Activated naive CD8-positive, alpha-beta T cell treated with anti-CD3 and anti-CD28 coated beads, Interleukin-2, amount 10 ng/mL, durations not matched to agents 7 days and 5 days (primary cell): ENCODE results near the gene SAP25. TPM values are rescaled to one million over a fixed set of nuclear protein-coding genes. Genes with fewer than 3 reads are reported as not detected.

Experiments used
- ATAC-seq: fragments of 150-1000 bp; cut with Tn5 transposase; one replicate; pipeline ENCODE4 v1.10.0; 2021; ENCODE audit warnings: low read depth, moderate library complexity
- POLR2A ChIA-PET: fragments of 350-600 bp; sonication (Branson Sonifier 250); formaldehyde crosslinking; loops from one replicate; lab custom pipeline; 2021; ENCODE audit warnings: antibody characterized with exemption; lab: Charles Lee
- DNase-seq: peaks from one replicate; pipeline ENCODE4 v3.0.0; 2021
- H3K27ac Mint-ChIP-seq: one replicate; pipeline ENCODE4 v1.8.0; 2022; ENCODE audit warnings: mild to moderate bottlenecking, mixed read lengths
- H3K27me3 Mint-ChIP-seq: one replicate; pipeline ENCODE4 v1.8.0; 2022; ENCODE audit warnings: mild to moderate bottlenecking, moderate library complexity, mixed read lengths
- H3K36me3 Mint-ChIP-seq: one replicate; pipeline ENCODE4 v1.8.0; 2021; ENCODE audit warnings: mild to moderate bottlenecking, mixed read lengths
- H3K4me1 Mint-ChIP-seq: one replicate; pipeline ENCODE4 v1.8.0; 2021; ENCODE audit warnings: mixed read lengths
- H3K4me3 Mint-ChIP-seq: one replicate; pipeline ENCODE4 v1.8.0; 2022; ENCODE audit warnings: mild to moderate bottlenecking, moderate library complexity, mixed read lengths
- H3K9me3 Mint-ChIP-seq: one replicate; pipeline ENCODE4 v1.8.0; 2021; ENCODE audit warnings: mixed read lengths
- total RNA-seq, 2 experiments: library from RNA; stranded (reverse); gene quantifications; one replicate each; pipeline ENCODE4 v1.2.3, GENCODE V29; 2021

SAP25 gene
- total RNA-seq, 2 experiments from 2014 or later, result 54.3 to 57.6 TPM

DNA sequence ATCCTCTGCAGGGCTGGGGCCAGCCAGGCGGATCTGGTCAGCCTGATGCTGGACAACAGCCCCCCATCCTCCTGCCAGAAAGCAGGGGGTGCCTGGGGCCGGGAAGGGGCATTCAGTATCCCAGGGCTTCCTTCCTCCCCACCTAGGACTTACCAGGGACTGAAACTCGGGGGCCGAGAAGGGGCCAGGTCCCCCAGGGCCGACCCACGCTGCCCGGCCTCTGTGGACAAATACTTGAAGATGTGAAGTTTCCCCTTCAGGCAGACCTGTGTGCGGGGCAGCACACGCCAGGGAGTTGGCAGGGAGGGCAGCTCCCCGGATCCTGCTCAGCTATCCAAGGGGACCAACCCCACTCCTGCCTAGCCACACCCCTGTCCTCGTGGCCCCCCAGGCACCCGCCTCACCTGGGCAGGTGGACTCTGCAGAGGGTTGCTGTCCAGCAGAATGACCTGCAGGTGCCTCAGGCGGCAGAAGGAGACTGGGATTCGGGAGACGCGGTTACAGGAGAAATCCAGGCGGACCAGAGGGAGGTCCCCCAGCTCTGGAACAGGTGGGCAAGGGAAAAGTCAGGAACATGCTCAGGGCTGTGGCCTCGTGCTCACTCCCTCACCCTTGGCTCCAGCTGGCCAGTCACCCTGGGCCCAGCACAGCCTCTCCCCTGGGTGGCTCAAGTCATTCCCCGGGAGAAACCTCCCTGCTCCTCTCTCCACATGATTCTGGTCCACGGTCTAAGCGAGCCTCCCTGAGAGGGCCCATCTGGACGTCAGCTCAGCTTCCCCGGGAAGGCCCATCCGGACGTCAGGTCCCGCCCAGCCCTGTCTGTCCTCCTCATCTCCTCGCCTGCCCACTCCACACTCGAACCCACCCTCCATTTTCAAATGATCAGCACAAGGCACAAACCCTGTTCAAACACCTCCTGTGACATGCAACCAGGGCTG is 4.8 kb upstream of the SAP25 start:
- peak overlapping the region; percentile 51 for H3K27ac Mint-ChIP-seq
- no peak for ATAC-seq
- no peaks in the 10 kb centered on the region for H3K27me3 Mint-ChIP-seq
- H3K36me3 Mint-ChIP-seq, result peaks cover 8% of the 10 kb centered on the region
- no peak overlapping the region for H3K4me3 Mint-ChIP-seq
- POLR2A ChIA-PET, result interaction anchor here (1.2 kb wide), 1 partner anchor 128 kb away, joined by 3 read pairs; no protein-coding TSS in a partner anchor
- no peaks in the 10 kb centered on the region for H3K9me3 Mint-ChIP-seq
- peaks cover 7% of the 10 kb centered on the region for H3K4me1 Mint-ChIP-seq
- no peak for DNase-seq

DNA sequence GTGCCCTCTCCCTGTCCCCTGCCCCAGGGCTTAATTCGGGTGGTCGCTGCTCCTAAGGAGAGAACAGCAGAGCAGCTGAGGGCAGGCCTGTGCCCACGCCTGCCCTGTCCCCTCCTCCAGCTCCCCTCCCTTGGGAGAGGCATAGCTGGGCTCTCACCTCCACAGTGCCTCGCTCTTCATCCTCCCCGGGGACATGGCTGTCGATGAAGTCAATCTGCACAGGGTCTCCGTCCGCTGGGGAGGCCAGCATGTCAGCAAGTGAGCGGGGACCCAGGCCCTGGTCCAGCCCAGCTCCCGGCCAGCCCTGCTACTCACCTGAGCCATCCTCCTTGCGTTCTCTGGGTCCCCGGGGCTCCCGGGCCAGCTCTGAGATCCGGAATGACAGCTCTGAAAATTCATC is 3.8 kb upstream of the SAP25 start:
- Mint-ChIP-seq H3K9me3 (no peaks in the 10 kb centered on the region), H3K4me1 (peaks cover 2% of the 10 kb centered on the region), H3K27me3 (no peaks in the 10 kb centered on the region), H3K4me3 (no peak overlapping the region), H3K36me3 (peaks cover 8% of the 10 kb centered on the region), H3K27ac (no peak overlapping the region)
- POLR2A ChIA-PET, result interaction anchor here (1.2 to 2.1 kb wide), 2 partner anchors 8 to 127 kb away, joined by 3 to 8 read pairs; partner anchors contain the start of genes FBXO24 and LRCH4
- ATAC-seq (no peak), DNase-seq (no peak)

DNA sequence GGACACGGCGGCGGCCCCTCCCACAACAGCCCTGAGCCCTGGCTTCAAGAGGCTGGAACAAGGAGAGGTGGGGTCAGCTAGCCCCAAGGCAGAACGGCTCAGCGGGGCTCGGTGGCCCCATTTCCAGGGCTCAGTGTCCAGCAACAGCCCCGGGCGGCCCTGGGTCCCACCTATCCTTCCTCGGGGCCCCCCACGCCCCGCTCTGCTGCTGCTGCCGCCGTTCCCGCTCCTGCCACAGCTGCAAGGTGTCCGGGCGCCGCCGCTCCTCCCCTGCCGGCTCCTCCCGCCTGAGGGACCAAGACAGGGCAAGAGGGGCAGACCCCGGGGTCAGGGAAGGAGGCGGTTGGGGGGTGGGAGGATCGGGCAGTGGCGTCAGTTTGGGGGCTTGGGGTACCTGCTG is 3.4 kb upstream of the SAP25 start:
- Mint-ChIP-seq H3K9me3 (no peaks in the 10 kb centered on the region), H3K4me1 (peaks cover under 1% of the 10 kb centered on the region), H3K4me3 (no peak overlapping the region), H3K36me3 (peaks cover 9% of the 10 kb centered on the region), H3K27ac (no peak overlapping the region), H3K27me3 (no peaks in the 10 kb centered on the region)
- POLR2A ChIA-PET, result interaction anchor here (2.1 kb wide), 1 partner anchor 9 kb away, joined by 8 read pairs; the partner anchor contains the start of genes FBXO24 and LRCH4
- no peak for DNase-seq
- no peak for ATAC-seq

DNA sequence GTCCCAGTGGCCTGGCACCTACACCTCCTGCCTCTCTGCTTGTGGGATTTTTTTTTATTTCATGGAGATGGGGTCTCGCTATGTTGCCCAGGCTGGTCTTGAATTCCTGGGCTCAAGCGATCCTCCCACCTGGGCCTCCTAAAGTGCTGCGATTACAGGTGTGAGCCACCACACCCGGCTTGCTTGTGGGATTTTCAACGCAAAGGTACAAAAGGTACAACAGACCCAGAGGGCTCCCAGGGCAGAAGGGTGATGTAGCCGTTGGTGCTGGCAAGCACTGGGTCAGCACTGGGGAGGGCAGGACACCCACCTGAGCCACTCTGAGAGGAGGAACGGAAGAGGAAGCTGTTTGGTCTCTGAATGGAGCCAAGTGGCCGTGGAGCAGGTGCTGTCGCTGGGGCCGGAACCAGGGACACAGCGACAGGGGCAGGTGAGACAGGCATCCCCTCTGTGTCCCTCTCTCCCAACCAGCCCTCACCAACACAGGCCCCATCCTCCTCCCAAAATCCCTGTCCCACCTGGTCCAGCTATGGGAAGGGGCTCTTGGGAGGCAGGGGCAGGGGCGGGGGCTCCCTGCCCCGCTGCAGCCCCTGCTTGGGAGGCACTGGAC is 2.8 kb upstream of the SAP25 start:
- Mint-ChIP-seq H3K27ac (peak overlapping the region; percentile 24), H3K36me3 (peaks cover 12% of the 10 kb centered on the region), H3K9me3 (no peaks in the 10 kb centered on the region), H3K27me3 (no peaks in the 10 kb centered on the region), H3K4me1 (peaks cover 5% of the 10 kb centered on the region), H3K4me3 (no peak overlapping the region)
- POLR2A ChIA-PET, result interaction anchor here (2.1 kb wide), 1 partner anchor 9 kb away, joined by 8 read pairs; the partner anchor contains the start of genes FBXO24 and LRCH4
- DNase-seq, result no peak
- ATAC-seq, result no peak

DNA sequence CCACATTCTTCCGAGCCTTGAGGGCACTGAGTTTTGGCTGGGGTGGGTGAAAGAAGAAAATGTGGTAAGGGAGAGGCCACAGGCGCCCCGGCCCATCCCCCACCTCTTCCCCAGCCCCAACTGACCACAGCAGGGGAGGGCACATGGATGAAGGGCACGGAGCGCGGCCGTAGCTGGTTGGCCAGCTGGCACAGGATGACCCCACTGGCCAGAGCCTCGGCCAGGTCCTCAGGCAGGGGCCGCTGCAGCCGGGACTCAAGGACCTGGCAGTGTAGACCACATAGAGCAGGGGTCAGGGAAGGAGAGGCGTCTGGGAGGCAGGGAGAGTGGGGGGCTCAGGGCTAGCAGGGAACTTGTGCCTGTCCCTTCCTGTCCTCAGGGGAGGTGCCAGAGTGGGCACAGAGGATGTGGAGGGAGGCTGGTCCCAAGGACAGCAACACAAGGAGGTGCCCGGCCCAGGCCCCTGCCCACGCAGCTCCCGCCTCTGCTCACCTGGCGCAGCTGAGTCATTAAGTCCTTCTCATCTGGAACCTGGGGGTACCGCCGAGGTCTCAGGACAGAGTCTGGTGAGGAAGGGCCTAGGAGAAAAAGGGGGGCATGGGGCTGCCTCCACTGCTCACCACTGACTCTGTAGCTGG is 2.2 kb upstream of the SAP25 start:
- peak overlapping the region; percentile 24 for H3K27ac Mint-ChIP-seq
- DNase-seq (no peak), ATAC-seq (no peak)
- H3K36me3 Mint-ChIP-seq, result peaks cover 12% of the 10 kb centered on the region
- peaks cover 5% of the 10 kb centered on the region for H3K4me1 Mint-ChIP-seq
- no peak overlapping the region for H3K4me3 Mint-ChIP-seq
- H3K27me3 Mint-ChIP-seq, result no peaks in the 10 kb centered on the region
- no peaks in the 10 kb centered on the region for H3K9me3 Mint-ChIP-seq
- POLR2A ChIA-PET, result interaction anchor here (2.1 kb wide), 1 partner anchor 10 kb away, joined by 8 read pairs; the partner anchor contains the start of genes FBXO24 and LRCH4

DNA sequence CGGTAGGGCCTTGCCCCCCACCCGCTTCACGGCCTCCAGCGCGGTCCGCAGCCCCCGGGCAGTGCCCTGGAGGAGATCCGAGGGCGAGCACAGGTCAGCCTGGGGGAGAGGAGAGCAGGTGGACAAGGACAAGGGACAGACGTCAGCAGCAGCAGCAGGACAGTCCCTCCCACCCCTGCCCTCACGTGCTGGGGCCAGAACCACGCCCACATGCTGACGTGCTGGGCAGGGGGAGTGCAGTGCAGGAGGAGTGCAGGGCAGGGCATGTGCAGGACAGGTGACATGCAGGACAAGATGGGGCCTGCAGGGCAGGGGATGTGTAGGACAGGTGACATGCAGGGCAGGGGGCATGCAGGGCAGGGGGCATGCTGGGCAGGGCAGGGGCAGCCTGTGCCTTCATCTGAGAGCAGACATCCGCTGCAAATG is 1.5 kb upstream of the SAP25 start:
- H3K9me3 Mint-ChIP-seq, result no peaks in the 10 kb centered on the region
- no peak overlapping the region for H3K4me3 Mint-ChIP-seq
- H3K27me3 Mint-ChIP-seq, result no peaks in the 10 kb centered on the region
- POLR2A ChIA-PET, result no interaction called here
- ATAC-seq (no peak), DNase-seq (no peak)
- H3K27ac Mint-ChIP-seq, result no peak overlapping the region
- peaks cover 7% of the 10 kb centered on the region for H3K4me1 Mint-ChIP-seq
- H3K36me3 Mint-ChIP-seq, result peaks cover 12% of the 10 kb centered on the region

DNA sequence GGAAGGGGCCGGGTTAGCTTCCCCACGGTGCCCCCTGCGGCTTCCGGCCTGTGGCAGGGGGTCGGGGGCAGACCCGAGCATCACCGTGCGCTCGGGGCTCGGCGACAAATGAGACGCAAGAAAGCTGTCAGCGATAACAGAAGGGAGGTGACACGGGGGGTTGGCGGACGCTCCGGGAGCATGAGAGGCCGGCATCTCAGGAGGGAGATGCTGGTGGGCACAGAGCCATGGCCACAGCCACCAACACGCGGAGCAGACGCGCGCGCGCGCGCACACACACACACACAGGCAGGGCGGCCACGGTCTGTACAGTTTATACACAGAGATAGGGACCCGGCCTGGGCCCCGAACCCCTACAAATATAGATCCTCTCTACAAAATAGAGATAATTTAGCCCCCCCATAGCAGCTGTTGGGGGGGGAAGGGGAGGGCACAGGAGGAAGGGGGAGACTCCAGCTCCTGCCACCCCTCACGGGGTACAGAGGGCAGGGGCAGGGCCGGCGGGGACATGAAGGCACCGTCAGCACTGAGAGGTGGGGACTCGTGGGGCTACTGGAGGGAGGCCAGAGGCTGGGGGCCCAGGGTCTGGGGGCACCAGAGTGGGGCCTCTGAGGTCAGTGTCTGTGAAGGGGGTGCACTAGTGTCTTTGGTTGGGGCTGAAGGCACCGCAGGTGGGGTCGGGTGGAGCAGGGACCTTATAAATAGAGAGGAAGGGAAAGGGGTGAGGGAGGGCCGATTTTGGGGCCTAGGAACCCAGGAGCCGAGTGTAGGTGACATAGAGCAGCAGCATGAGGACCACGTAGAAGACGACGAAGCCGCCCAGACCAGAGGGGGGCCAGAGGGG is 884 bp upstream of the SAP25 start:
- DNase-seq (no peak), ATAC-seq (no peak)
- no peak overlapping the region for H3K4me3 Mint-ChIP-seq
- H3K9me3 Mint-ChIP-seq, result no peaks in the 10 kb centered on the region
- H3K36me3 Mint-ChIP-seq, result peaks cover 12% of the 10 kb centered on the region
- H3K27ac Mint-ChIP-seq, result no peak overlapping the region
- H3K27me3 Mint-ChIP-seq, result no peaks in the 10 kb centered on the region
- POLR2A ChIA-PET, result interaction anchor here (1.0 kb wide), 1 partner anchor 12 kb away, joined by 4 read pairs; the partner anchor contains the start of genes FBXO24 and LRCH4
- peaks cover 8% of the 10 kb centered on the region for H3K4me1 Mint-ChIP-seq

DNA sequence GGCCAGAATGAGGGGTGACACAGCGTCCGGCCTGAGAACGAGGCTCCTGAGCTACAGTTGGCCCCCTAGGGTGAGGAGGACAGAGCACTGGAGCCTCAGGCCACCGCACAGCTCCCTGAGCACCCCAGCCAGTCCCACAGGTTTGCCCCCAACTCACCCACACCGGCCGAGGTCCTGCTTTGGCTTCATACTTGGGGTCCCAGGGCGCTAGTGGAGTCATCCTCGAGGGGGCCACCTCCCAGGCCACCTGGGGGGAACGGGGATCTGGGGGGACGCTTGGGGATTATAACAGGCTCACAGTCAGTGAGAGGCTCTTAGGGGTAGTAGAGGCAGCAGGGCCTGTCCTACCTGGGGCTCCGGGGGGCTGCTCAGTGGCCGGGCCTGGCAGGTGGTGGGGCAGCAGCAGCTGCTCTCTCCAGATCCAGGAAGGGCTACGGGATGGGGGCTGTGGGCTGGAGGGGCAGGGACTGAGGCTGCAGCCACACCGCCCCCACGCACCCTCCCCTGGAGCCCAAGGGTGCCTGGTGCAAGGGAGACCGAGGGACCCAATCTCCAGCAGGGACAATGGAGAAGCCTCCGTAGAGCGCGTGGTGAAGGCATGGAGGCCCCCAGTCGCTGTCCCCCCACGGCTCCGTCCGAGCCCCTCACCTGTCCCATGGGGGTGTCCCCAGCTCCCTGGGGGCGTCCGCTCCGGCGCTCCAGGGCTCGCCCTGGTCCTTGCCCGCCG is 588 bp downstream of the SAP25 start:
- ATAC-seq, result no peak
- POLR2A ChIA-PET, result interaction anchor here (1.1 to 3.7 kb wide), 2 partner anchors 8 to 12 kb away, joined by 4 to 38 read pairs; partner anchors contain the start of genes FBXO24 and LRCH4
- H3K27ac Mint-ChIP-seq, result no peak overlapping the region
- H3K4me1 Mint-ChIP-seq, result peaks cover 21% of the 10 kb centered on the region
- no peaks in the 10 kb centered on the region for H3K27me3 Mint-ChIP-seq
- H3K36me3 Mint-ChIP-seq, result peaks cover 9% of the 10 kb centered on the region
- H3K4me3 Mint-ChIP-seq, result no peak overlapping the region
- DNase-seq, result no peak
- no peaks in the 10 kb centered on the region for H3K9me3 Mint-ChIP-seq

DNA sequence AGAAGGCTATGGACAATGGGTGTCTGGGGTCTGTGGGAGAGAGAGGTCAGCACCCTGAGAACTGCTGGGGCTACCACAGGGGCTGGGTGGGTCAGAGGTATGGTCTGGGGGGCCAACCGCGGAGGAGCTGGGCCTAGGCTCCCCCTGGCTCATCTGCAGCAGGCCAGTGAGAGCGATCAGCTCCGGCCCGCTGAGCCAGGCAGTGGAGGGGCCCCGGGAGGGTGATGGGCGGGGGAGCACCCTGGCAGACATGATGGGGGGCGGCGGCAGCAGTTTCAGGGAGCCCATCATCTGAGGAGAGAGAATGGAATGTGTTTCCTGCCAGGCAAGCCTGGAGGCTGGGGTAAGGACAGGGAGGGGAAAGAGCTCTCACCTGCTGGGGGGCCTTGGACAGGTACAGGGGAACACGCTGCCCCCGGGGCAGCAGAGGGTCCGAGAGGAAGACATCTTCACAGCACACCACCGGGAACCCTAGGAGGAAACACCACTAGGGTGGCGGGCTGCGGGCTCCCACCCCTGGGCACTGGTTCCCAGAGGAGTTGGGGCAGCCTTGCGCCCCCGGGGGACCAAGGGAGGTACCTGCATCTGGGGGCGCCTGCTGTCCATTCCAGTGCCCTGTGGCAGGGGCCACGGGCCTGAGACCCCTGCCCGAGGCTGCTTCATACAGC is 1.3 kb downstream of the SAP25 start:
- H3K27ac Mint-ChIP-seq, result no peak overlapping the region
- H3K36me3 Mint-ChIP-seq, result peaks cover 9% of the 10 kb centered on the region
- no peak for ATAC-seq
- no peaks in the 10 kb centered on the region for H3K9me3 Mint-ChIP-seq
- no peak overlapping the region for H3K4me3 Mint-ChIP-seq
- DNase-seq, result no peak
- H3K4me1 Mint-ChIP-seq, result peaks cover 26% of the 10 kb centered on the region
- H3K27me3 Mint-ChIP-seq, result no peaks in the 10 kb centered on the region
- POLR2A ChIA-PET, result interaction anchor here (1.1 to 3.7 kb wide), 2 partner anchors 9 to 13 kb away, joined by 4 to 38 read pairs; partner anchors contain the start of genes FBXO24 and LRCH4

DNA sequence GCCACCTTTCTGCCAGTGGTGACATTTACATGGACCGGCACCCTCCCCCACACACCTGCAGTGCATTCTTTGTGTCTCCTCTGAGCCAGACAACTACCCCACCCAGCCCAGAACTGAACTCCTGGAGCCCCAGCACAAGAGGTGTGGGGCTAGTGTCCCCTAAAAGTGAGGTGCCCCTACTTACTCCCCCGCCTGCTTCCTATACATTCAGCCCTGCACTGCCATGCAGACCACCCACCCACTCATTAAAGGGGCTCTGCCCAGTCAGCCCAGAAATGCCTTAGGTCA is 1.9 kb downstream of the SAP25 start:
- peaks cover 9% of the 10 kb centered on the region for H3K36me3 Mint-ChIP-seq
- H3K4me3 Mint-ChIP-seq, result no peak overlapping the region
- peaks cover 31% of the 10 kb centered on the region for H3K4me1 Mint-ChIP-seq
- H3K9me3 Mint-ChIP-seq, result no peaks in the 10 kb centered on the region
- ATAC-seq, result no peak
- no peaks in the 10 kb centered on the region for H3K27me3 Mint-ChIP-seq
- POLR2A ChIA-PET, result interaction anchor here (0.9 to 3.7 kb wide), 3 partner anchors 14 to 135 kb away, joined by 3 to 38 read pairs (median 5); partner anchors contain the start of genes FBXO24, LRCH4, POP7 and PPP1R35
- DNase-seq, result no peak
- H3K27ac Mint-ChIP-seq, result no peak overlapping the region

DNA sequence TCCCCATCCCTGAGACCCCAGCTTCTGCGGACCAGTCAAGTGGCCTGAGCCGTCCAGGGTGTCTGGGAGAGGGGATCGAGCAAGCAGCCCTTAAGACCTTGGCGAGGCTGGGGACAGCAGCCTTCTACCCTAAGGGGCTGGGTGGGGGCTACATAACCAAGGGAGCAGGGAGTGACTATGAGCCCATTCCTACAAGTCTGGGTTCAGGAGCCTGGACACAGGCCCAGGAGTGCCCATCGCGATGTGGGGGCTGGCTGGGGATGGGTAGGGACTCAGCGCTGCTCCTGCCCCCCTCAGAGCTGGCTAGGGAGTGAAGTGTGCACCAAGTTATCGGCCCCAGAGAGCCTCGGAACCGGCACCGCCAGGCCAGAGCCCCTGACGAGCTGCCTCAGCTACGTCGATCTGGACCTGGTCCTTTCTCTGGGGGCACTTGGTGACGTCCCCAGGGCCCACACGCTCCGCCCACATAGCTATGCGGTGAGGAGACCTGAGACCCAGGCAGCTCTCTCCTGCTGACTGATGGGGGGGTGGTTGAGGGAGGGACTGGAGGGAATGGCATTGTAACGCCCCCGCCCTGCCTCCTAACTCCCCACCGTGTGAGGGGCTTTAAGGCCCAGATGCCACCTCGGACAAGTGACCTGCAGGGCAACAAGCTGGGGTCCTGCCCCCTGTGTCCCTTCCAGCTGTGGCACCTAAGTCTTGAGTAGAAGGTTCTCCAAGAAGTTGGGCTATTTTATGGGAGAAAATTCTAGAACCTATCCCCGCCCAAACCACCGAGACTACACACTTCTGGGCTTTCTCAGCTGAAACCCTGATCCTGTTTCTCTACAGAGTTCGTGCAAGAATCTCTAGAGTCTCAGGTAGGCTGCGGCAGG is 2.5 kb downstream of the SAP25 start:
- POLR2A ChIA-PET, result interaction anchor here (0.9 to 3.7 kb wide), 7 partner anchors 14 to 142 kb away, joined by 3 to 38 read pairs (median 3); partner anchors contain the start of genes AGFG2, FBXO24, LRCH4 and POP7
- Mint-ChIP-seq H3K27ac (no peak overlapping the region), H3K36me3 (peaks cover 6% of the 10 kb centered on the region), H3K9me3 (no peaks in the 10 kb centered on the region), H3K27me3 (no peaks in the 10 kb centered on the region), H3K4me1 (peaks cover 31% of the 10 kb centered on the region), H3K4me3 (peak overlapping the region; percentile 30)
- no peak for DNase-seq
- no peak for ATAC-seq
